Measurements from ENCODE around the gene RER1.
"Not testable (repeated sequence)": the region's sequence is repeated elsewhere in the genome, so short reads cannot be mapped to it uniquely, and the experiment has no call there.

The RER1 gene

DNA sequence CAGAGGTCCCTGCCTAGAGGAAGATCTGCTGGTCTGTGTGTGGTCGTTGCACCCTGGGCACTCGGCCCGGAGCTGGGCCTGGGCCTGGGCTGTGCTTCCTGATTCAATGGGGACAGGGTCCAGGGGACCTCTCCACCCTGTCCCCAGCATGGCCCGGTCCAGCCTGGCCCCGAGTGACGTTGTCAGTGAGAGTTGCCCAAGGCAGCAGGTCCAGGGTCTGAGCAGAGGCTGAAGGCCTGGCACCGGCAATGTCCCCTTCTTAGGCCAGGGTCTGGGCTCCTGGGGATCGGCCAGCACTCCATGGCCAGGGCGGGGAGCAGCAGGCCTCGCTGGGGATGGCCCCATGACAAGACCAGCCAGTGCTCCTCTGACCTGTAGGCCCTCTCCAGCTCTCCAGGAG is 36.3 kb downstream of the RER1 start:
- no peak for DNase-seq (ENCODE audit: low read depth in 2 of 2)

DNA sequence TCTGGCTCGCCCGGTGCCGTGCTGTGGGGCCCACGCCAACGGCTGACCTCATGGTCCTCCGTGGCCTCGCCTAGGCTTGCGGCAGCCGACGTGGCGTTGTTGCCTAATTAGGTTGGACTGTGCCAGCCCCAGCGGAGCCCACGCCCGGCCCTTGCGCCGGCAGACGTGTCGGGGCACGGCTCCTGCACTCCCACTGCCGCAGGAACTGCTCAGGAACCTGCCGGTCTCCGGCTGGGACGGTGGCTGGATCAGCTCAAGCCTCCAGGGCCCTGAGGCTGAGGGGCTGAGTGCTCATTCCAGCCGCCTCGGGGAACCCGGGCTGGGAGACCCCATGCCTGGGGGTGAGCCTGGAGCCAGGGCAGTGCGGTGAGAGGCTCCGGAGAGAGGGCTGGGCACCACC is 36.8 kb downstream of the RER1 start:
- no peak for DNase-seq (ENCODE audit: low read depth in 2 of 2)

DNA sequence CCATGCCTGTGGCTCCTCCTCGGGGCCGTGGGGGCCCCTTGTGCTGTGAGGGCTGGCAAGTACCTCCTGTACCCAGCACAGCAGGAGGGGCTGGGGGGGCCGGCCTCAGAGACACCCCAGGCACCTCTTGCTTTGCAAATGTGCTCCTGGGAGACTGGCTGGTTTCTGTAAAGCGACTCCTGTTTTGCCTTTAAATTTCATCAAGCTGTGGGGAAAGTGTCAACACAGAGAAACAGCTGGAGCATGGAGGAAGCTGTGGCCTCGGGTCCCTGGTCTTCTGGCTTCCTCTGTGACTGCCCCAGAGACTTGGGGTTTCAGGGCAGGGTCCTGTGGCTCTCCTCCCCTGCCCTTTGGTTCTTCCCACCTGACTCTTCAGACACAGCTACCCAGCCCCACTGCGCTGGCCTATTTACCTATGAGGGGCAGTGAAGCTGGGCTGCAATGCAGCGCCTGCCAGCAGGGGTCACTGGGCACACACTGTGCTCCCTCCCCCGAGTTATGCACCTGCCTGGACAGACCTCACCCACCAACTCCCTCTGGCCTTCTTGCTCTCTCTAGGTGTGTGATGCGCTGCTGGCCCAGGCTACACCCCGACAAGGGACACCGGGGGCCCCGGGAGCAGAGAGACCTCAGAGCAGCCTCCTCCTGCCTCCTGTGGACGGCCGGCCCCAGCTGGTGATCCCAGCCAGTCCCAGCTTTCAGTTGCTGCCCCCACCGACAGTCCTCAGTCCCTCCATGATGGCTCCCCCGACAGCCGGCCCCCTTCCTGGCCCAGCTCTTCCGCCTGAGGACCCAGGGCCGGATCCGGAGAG is 38.3 kb downstream of the RER1 start:
- DNase-seq (ENCODE audit: low read depth in 2 of 2), result no peak

DNA sequence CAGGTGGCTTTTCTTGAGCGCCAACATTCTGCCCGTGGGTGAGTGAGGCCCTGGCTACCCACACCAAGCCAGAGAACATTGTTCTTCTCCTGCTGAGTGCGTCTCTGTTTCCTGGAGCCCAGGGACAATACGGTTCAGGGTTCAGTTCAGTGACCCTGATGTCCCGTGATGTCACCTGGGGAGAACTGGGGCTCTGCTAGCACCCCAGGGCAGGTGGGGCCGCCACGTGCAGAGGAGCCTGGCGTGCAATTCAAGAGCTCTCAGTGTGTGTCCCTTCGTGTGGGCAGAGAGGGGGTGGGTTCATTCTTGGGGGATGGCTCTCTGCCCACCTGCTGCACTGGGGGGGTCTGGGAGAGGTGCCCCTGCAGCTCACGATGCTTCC is 38.9 kb downstream of the RER1 start:
- DNase-seq (ENCODE audit: low read depth in 2 of 2), result no peak

GRCh38 chr1:2431103-2431502 is 39.5 kb downstream of the RER1 start:
- DNase-seq (ENCODE audit: low read depth in 2 of 2), result no peak

DNA sequence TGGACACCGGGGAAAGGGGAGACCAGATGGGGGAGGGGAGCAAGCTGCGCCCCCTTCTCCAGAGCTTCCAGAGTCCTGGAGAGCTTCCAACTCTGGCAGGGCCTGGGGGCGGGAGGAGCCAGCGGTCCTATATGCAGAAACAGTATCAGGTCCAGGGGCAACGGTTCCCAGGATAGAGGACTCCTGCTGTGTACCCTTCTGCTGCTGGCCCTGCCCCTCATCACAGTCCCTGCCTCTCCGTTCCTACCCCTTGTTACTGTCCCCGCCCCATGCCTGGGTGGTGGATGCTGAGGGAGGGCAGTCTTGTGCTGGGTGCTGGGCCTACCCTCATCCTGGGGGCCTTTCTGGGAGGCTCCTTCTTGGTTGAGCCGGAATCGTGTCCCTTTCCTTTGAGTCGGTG is 39.9 kb downstream of the RER1 start:
- no peak for DNase-seq (ENCODE audit: low read depth in 2 of 2)

DNA sequence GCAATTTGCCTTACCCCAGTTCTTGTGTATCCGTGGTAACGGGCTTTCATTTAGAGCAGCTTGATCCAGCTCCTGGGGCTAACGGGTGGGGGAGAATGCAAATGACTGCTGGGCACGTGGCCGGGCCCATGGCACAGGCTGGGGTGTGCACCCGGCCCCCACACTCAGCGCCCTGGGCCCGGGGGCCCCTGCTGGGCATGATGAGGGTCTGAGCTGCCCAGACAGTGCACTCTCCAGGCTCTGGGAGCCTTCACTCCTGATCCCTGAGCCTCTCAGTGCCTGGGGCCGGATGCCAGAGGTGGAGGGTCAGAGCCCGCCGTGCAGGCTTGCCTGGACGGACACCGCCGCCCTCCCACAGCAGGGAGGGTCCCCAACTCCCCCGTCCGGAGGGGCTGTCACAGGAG is 40.8 kb downstream of the RER1 start:
- DNase-seq (ENCODE audit: low read depth in 2 of 2), result no peak

GRCh38 chr1:2433196-2433595 is 41.6 kb downstream of the RER1 start:
- no peak for DNase-seq (ENCODE audit: low read depth in 2 of 2)

GRCh38 chr1:2433936-2434655 is 42.5 kb downstream of the RER1 start:
- DNase-seq (ENCODE audit: low read depth in 2 of 2), result no peak

- DNase-seq (ENCODE audit: low read depth in 2 of 2), result no peak
These were observed 43.5 kb downstream of the RER1 start for GRCh38 chr1:2435091-2435490.

DNA sequence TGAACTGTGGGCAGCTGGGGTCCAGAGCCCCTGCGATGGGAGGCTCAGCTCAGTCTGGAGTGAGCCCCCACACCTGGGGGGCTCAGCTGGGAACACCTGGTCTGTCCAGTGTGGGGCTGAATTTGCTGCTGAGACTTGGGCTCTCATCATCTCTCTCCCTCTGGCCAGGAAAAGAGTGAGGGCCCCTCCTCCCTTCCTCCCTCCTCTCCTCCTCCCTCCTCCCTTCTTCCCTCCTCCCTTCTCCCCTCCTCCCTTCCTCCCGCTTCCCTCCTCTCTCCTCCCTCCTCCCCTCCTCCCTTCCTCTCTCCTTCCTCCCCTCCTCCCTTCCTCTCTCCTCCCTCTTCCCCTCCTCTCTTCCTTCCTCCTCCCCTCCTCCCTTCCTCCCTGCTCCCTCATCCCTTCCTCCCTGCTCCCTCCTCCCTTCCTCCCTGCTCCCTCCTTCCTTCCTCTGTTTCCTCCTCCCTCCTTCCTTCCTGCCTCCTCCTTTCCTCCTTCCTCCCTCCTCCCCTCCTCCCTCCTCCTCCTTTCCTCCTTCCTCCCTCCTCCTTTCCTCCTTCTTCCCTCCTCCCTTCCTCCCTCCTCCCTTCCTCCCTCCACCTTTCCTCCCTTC is 44.2 kb downstream of the RER1 start:
- DNase-seq (ENCODE audit: low read depth in 2 of 2), result no peak

- no peak for DNase-seq (ENCODE audit: low read depth in 2 of 2)
These were observed 45.2 kb downstream of the RER1 start for GRCh38 chr1:2436876-2437275.

GRCh38 chr1:2437617-2438016 is 46.0 kb downstream of the RER1 start:
- no peak for DNase-seq (ENCODE audit: low read depth in 2 of 2)

DNA sequence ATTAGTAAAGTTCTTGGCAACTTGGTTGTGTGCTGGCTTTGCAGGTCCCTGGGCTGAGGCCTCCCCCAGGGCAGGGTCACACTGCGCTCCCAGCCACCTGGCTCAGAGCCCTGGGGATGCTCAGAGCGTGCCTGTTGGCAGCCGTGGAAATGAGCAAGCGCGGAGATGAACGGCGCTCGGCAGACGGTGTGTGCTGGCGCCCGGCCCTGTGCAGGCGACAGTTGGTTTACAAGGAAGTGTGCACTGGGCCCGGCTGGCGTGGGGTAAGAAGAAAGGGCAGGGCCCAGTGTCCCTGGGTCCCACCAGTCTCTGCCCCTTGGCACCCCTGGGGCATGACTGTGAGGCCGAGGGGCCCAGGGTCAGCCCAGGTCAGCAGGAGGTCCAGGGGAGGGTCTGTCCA is 46.4 kb downstream of the RER1 start:
- no peak for DNase-seq (ENCODE audit: low read depth in 2 of 2)

DNA sequence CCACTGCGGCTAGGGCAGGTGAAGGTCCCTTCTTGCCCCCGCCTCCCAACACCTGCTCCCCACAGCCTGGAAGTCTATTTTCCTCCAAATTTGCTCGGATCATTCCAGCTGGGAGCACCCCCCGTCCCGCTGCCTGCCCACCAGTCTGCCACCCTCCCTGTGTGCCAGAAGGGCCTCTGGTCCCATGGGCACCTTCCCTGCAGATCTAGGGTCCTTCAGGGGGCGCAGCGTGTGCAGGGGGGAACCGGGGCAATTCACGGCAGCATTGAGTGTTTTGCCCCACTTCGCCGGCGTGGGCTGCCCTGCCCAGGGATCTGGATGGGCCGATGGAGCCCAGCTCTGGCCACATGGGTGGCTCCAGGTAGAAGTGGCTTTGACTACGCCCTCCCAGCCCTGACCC is 47.0 kb downstream of the RER1 start:
- no peak for DNase-seq (ENCODE audit: low read depth in 2 of 2)

DNA sequence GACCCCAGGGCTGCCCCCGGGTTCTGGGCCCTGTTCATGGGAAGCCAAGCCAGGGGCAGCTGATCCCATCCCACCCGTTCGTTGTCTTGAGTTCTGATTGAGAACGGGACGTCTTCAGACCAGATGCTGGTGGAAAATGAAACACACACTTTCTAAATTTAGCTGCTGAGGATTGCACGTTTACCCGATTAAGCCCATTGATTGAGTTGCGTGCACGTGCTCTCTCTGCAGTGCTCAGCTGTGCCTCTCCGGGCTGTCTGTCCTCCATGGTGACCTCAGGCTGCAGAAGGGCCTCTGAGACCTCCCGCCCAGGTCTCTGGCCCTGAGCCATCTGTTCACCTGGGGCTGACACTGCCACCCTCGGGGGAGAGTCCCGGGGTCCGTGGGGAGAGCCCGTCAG is 47.7 kb downstream of the RER1 start:
- no peak for DNase-seq (ENCODE audit: low read depth in 2 of 2)

GRCh38 chr1:2440346-2440745 is 48.7 kb downstream of the RER1 start:
- DNase-seq (ENCODE audit: low read depth in 2 of 2), result not testable (repeated sequence)

- DNase-seq (ENCODE audit: low read depth in 2 of 2), result no peak
These were observed 50.1 kb downstream of the RER1 start for GRCh38 chr1:2441746-2442145.

GRCh38 chr1:2442661-2443060 is 51.0 kb downstream of the RER1 start:
- no peak for DNase-seq (ENCODE audit: low read depth in 2 of 2)

GRCh38 chr1:2443277-2444137 is 51.9 kb downstream of the RER1 start:
- no peak for DNase-seq (ENCODE audit: low read depth in 2 of 2)

- DNase-seq (ENCODE audit: low read depth in 2 of 2), result no peak
These were observed 52.5 kb downstream of the RER1 start for GRCh38 chr1:2444138-2444591.

Measured in stimulated activated CD4-positive, alpha-beta T cell treated with anti-CD3 and anti-CD28 coated beads, Interleukin-12 subunit alpha, Interleukin-12 subunit beta, amount 100 ng/mL, for 24 hours (primary cell).